GM12872 (cell line): ENCODE results near the gene DIO3.

Source experiments
- CTCF ChIP-seq: IDR thresholded peaks from 3 replicates; pipeline ENCODE4 v1.5.1; 2011; ENCODE audit warnings: low read depth, mild to moderate bottlenecking, low read length, moderate library complexity; ENCODE audit not compliant: insufficient read depth

DIO3 gene

GRCh38 chr14:101562659-101563351, 1.5 kb downstream of the DIO3 start:
- no peak for TF ChIP-seq CTCF

GRCh38 chr14:101563352-101563653, 2.0 kb downstream of the DIO3 start:
- no peak for TF ChIP-seq CTCF

GRCh38 chr14:101563654-101564443, 2.6 kb downstream of the DIO3 start:
- no peak for TF ChIP-seq CTCF

- no peak for TF ChIP-seq CTCF
Measured at GRCh38 chr14:101564444-101564776, 3.1 kb downstream of the DIO3 start.

- TF ChIP-seq CTCF = no peak
Measured at GRCh38 chr14:101564819-101565698, 3.8 kb downstream of the DIO3 start.

GRCh38 chr14:101567252-101567651, 6.0 kb downstream of the DIO3 start:
- no peak for TF ChIP-seq CTCF

- no peak for TF ChIP-seq CTCF
Measured at GRCh38 chr14:101571004-101571403, 9.7 kb downstream of the DIO3 start.
